Skeletal muscle satellite cell (primary cell): ENCODE measurements around the gene PADI4.

Experiments used
- H3K27me3 ChIP-seq: 2 replicates; pipeline ENCODE4 v1.7.0; 2013; ENCODE audit warnings: low read length; ENCODE audit not compliant: control insufficient read depth, insufficient read depth
- H3K36me3 ChIP-seq: 2 replicates; pipeline ENCODE4 v1.7.0; 2013; ENCODE audit warnings: mild to moderate bottlenecking, control low read depth, low read length; ENCODE audit not compliant: insufficient read depth
- H3K4me1 ChIP-seq: 2 replicates; pipeline ENCODE4 v1.7.0; 2013; ENCODE audit warnings: low read length; ENCODE audit not compliant: control insufficient read depth, insufficient read depth
- H3K4me2 ChIP-seq: 2 replicates; pipeline ENCODE4 v1.7.0; 2013; ENCODE audit warnings: mild to moderate bottlenecking, low read length
- H3K4me3 ChIP-seq: 2 replicates; pipeline ENCODE4 v1.7.0; 2013; ENCODE audit warnings: low read length
- H3K9ac ChIP-seq: 2 replicates; pipeline ENCODE4 v1.7.0; 2013; ENCODE audit warnings: mild to moderate bottlenecking, low read depth, low read length, moderate library complexity
- H3K9me3 ChIP-seq: replicated peaks from 2 replicates; pipeline ENCODE4 v1.7.0; 2013; ENCODE audit warnings: mild to moderate bottlenecking, control low read depth, low read length

The PADI4 gene

GRCh38 chr1:17372955-17373354 lies 65.0 kb downstream of the PADI4 start:
- no peaks in the 10 kb centered on the region for H3K9me3 ChIP-seq
- no peaks in the 10 kb centered on the region for H3K36me3 ChIP-seq
- peaks cover 39% of the 10 kb centered on the region for H3K27me3 ChIP-seq
- H3K4me2 ChIP-seq, result no peak overlapping the region
- no peaks in the 10 kb centered on the region for H3K4me1 ChIP-seq
- no peak overlapping the region for H3K9ac ChIP-seq
- H3K4me3 ChIP-seq, result no peak overlapping the region

GRCh38 chr1:17375651-17376050 lies 67.7 kb downstream of the PADI4 start:
- Histone ChIP-seq H3K4me1 (no peaks in the 10 kb centered on the region), H3K4me3 (no peak overlapping the region), H3K27me3 (peaks cover 35% of the 10 kb centered on the region), H3K9ac (no peak overlapping the region), H3K4me2 (no peak overlapping the region), H3K36me3 (no peaks in the 10 kb centered on the region), H3K9me3 (no peaks in the 10 kb centered on the region)

- no peaks in the 10 kb centered on the region for H3K9me3 ChIP-seq
- H3K27me3 ChIP-seq, result peaks cover 42% of the 10 kb centered on the region
- H3K9ac ChIP-seq, result no peak overlapping the region
- H3K4me2 ChIP-seq, result no peak overlapping the region
- H3K36me3 ChIP-seq, result no peaks in the 10 kb centered on the region
- no peaks in the 10 kb centered on the region for H3K4me1 ChIP-seq
- no peak overlapping the region for H3K4me3 ChIP-seq
These were observed 69.4 kb downstream of the PADI4 start for GRCh38 chr1:17377325-17377953.

GRCh38 chr1:17381161-17381560 lies 73.2 kb downstream of the PADI4 start:
- peaks cover 71% of the 10 kb centered on the region for H3K27me3 ChIP-seq
- H3K9me3 ChIP-seq, result no peaks in the 10 kb centered on the region
- no peak overlapping the region for H3K4me2 ChIP-seq
- no peak overlapping the region for H3K4me3 ChIP-seq
- H3K36me3 ChIP-seq, result no peaks in the 10 kb centered on the region
- no peaks in the 10 kb centered on the region for H3K4me1 ChIP-seq
- H3K9ac ChIP-seq, result no peak overlapping the region

- H3K9me3 ChIP-seq, result no peaks in the 10 kb centered on the region
- H3K4me2 ChIP-seq, result no peak overlapping the region
- no peaks in the 10 kb centered on the region for H3K36me3 ChIP-seq
- peaks cover 56% of the 10 kb centered on the region for H3K27me3 ChIP-seq
- H3K9ac ChIP-seq, result no peak overlapping the region
- no peak overlapping the region for H3K4me3 ChIP-seq
- no peaks in the 10 kb centered on the region for H3K4me1 ChIP-seq
These were observed 84.3 kb downstream of the PADI4 start for GRCh38 chr1:17392199-17392740.

- peaks cover 49% of the 10 kb centered on the region for H3K27me3 ChIP-seq
- no peaks in the 10 kb centered on the region for H3K4me1 ChIP-seq
- H3K9me3 ChIP-seq, result no peaks in the 10 kb centered on the region
- H3K36me3 ChIP-seq, result no peaks in the 10 kb centered on the region
- H3K4me2 ChIP-seq, result no peak overlapping the region
- no peak overlapping the region for H3K4me3 ChIP-seq
- no peak overlapping the region for H3K9ac ChIP-seq
These were observed 85.2 kb downstream of the PADI4 start for GRCh38 chr1:17393230-17393629.

GRCh38 chr1:17397910-17398695 lies 90.1 kb downstream of the PADI4 start:
- Histone ChIP-seq H3K4me3 (no peak overlapping the region), H3K27me3 (peaks cover 21% of the 10 kb centered on the region), H3K4me1 (no peaks in the 10 kb centered on the region), H3K9me3 (no peaks in the 10 kb centered on the region), H3K4me2 (no peak overlapping the region), H3K36me3 (no peaks in the 10 kb centered on the region), H3K9ac (no peak overlapping the region)

- H3K9ac ChIP-seq, result no peak overlapping the region
- H3K27me3 ChIP-seq, result peaks cover 10% of the 10 kb centered on the region
- H3K4me2 ChIP-seq, result no peak overlapping the region
- H3K9me3 ChIP-seq, result no peaks in the 10 kb centered on the region
- peaks cover 2% of the 10 kb centered on the region for H3K36me3 ChIP-seq
- H3K4me3 ChIP-seq, result no peak overlapping the region
- H3K4me1 ChIP-seq, result no peaks in the 10 kb centered on the region
These were observed 92.8 kb downstream of the PADI4 start for GRCh38 chr1:17400725-17401341.

GRCh38 chr1:17401841-17402240 lies 93.8 kb downstream of the PADI4 start:
- H3K36me3 ChIP-seq, result peaks cover 4% of the 10 kb centered on the region

GRCh38 chr1:17403081-17403480 lies 95.1 kb downstream of the PADI4 start:
- Histone ChIP-seq H3K36me3 (peaks cover 8% of the 10 kb centered on the region), H3K9ac (no peak overlapping the region), H3K4me1 (no peaks in the 10 kb centered on the region), H3K9me3 (no peaks in the 10 kb centered on the region), H3K27me3 (no peaks in the 10 kb centered on the region), H3K4me3 (no peak overlapping the region), H3K4me2 (no peak overlapping the region)

More at GRCh38 chr1:17401841-17402240, 93.8 kb downstream of the PADI4 start:
- Histone ChIP-seq H3K4me3 (no peak overlapping the region), H3K9me3 (no peaks in the 10 kb centered on the region), H3K4me1 (no peaks in the 10 kb centered on the region), H3K9ac (no peak overlapping the region), H3K4me2 (no peak overlapping the region), H3K27me3 (peaks cover 5% of the 10 kb centered on the region)

- Histone ChIP-seq H3K27me3 (no peaks in the 10 kb centered on the region), H3K4me1 (no peaks in the 10 kb centered on the region), H3K4me3 (no peak overlapping the region), H3K4me2 (no peak overlapping the region), H3K9ac (no peak overlapping the region), H3K9me3 (no peaks in the 10 kb centered on the region), H3K36me3 (peaks cover 18% of the 10 kb centered on the region)
These were observed 96.2 kb downstream of the PADI4 start for GRCh38 chr1:17404034-17404684.
